Neuronal stem cell (in vitro differentiated cells): ENCODE data around the gene NXN.
"Not testable (repeated sequence)": the region's sequence is repeated elsewhere in the genome, so short reads cannot be mapped to it uniquely, and the experiment has no call there.

ENCODE experiments used
- DNase-seq: peaks from one replicate; pipeline ENCODE4 v3.0.0-alpha.2; 2013; ENCODE audit warnings: low spot score
- H2AFZ ChIP-seq: one replicate; pipeline ENCODE4 v1.6.1; 2013; ENCODE audit warnings: mild to moderate bottlenecking, low read length, inconsistent platforms
- H2AK5ac ChIP-seq: 2 replicates; pipeline ENCODE4 v1.6.1; 2013; ENCODE audit warnings: low read depth, mild to moderate bottlenecking, inconsistent platforms, low read length, moderate library complexity, mixed read lengths
- H2BK120ac ChIP-seq: 2 replicates; pipeline ENCODE4 v1.6.1; 2013; ENCODE audit warnings: low read depth, mild to moderate bottlenecking, inconsistent platforms, low read length, moderate library complexity, mixed read lengths
- H2BK12ac ChIP-seq: one replicate; pipeline ENCODE4 v1.6.1; 2013; ENCODE audit warnings: low read length, inconsistent platforms
- H2BK15ac ChIP-seq: 2 replicates; pipeline ENCODE4 v1.6.1; 2013; ENCODE audit warnings: mild to moderate bottlenecking, low read length, inconsistent platforms, mixed read lengths
- H2BK5ac ChIP-seq: one replicate; pipeline ENCODE4 v1.6.1; 2013; ENCODE audit warnings: inconsistent platforms, mild to moderate bottlenecking, low read length, moderate library complexity
- H3K14ac ChIP-seq: one replicate; pipeline ENCODE4 v1.6.1; 2013; ENCODE audit warnings: low read length, inconsistent platforms
- H3K18ac ChIP-seq: 2 replicates; pipeline ENCODE4 v1.6.1; 2013; ENCODE audit warnings: low read length, inconsistent platforms
- H3K23ac ChIP-seq: 2 replicates; pipeline ENCODE4 v1.6.1; 2013; ENCODE audit warnings: low read depth, mild to moderate bottlenecking, mixed read lengths, low read length, inconsistent platforms; ENCODE audit not compliant: poor library complexity
- H3K27ac ChIP-seq: replicated peaks from 3 replicates; pipeline ENCODE4 v1.5.1; 2013; ENCODE audit warnings: low read length, inconsistent platforms
- H3K27me3 ChIP-seq, 3 experiments: 2 replicates each; pipeline ENCODE4 v1.6.1; 2013; ENCODE audit warnings: low read length in 3 of 3, mild to moderate bottlenecking in 2 of 3, inconsistent platforms in 1 of 3, low read depth in 1 of 3, mixed read lengths in 1 of 3, moderate library complexity in 1 of 3; ENCODE audit not compliant: control insufficient read depth in 3 of 3, insufficient read depth in 3 of 3
- H3K36me3 ChIP-seq, 2 donors: replicated peaks in 1 of 2; 2 replicates each; pipeline ENCODE4 v1.6.1; 2013; ENCODE audit warnings: low read length in 2 of 2; ENCODE audit not compliant: control insufficient read depth in 2 of 2, insufficient read depth in 2 of 2
- H3K4ac ChIP-seq: 2 replicates; pipeline ENCODE4 v1.6.1; 2013; ENCODE audit warnings: inconsistent platforms, mild to moderate bottlenecking, low read length, moderate library complexity
- H3K4me1 ChIP-seq, 2 donors: 1 replicate in 1 of 2; 2 replicates in 1 of 2; pipeline ENCODE4 v1.6.1; 2013; ENCODE audit warnings: low read length in 2 of 2, low read depth in 1 of 2; ENCODE audit not compliant: control insufficient read depth in 2 of 2, insufficient read depth in 1 of 2
- H3K4me2 ChIP-seq: one replicate; pipeline ENCODE4 v1.6.1; 2013; ENCODE audit warnings: mild to moderate bottlenecking, low read length, inconsistent platforms; ENCODE audit not compliant: insufficient read depth, poor library complexity, severe bottlenecking
- H3K4me3 ChIP-seq, 2 donors: 2 replicates each; pipeline ENCODE4 v1.5.1; 2013; ENCODE audit warnings: low read length in 2 of 2, mild to moderate bottlenecking in 2 of 2, inconsistent platforms in 1 of 2, moderate library complexity in 1 of 2
- H3K79me1 ChIP-seq: one replicate; pipeline ENCODE4 v1.6.1; 2013; ENCODE audit warnings: low read depth, mild to moderate bottlenecking, inconsistent platforms, low read length, moderate library complexity
- H3K9ac ChIP-seq: one replicate; pipeline ENCODE4 v1.6.1; 2013; ENCODE audit warnings: mild to moderate bottlenecking, low read depth, low read length, inconsistent platforms; ENCODE audit not compliant: poor library complexity
- H3K9me3 ChIP-seq, 2 donors: replicated peaks in 1 of 2; 2 replicates each; pipeline versions ENCODE3 to v1.6.1; 2013; ENCODE audit warnings: low read length in 2 of 2, mild to moderate bottlenecking in 2 of 2, inconsistent platforms in 1 of 2, low read depth in 1 of 2, mixed read lengths in 1 of 2, moderate library complexity in 1 of 2; ENCODE audit not compliant: control insufficient read depth in 2 of 2, insufficient read depth in 1 of 2
- H4K8ac ChIP-seq: one replicate; pipeline ENCODE4 v1.6.1; 2013; ENCODE audit warnings: low read depth, mild to moderate bottlenecking, inconsistent platforms, low read length, moderate library complexity
- H4K91ac ChIP-seq: one replicate; pipeline ENCODE4 v1.6.1; 2013; ENCODE audit warnings: low read length, low read depth, mild to moderate bottlenecking, inconsistent platforms; ENCODE audit not compliant: poor library complexity
- WGBS, 2 donors: extraction: QIAGEN DNeasy Blood & Tissue Kit; methylation state at CpG; one replicate each; pipeline ENCODE4 v1.1.7; 2013; ENCODE audit warnings: missing lambda C conversion rate in 2 of 2, mixed read lengths in 1 of 2; ENCODE audit not compliant: insufficient read length in 2 of 2, insufficient replicate concordance in 1 of 2; ENCODE audit errors: extremely low coverage in 2 of 2; 5-methylcytosine and 5-hydroxymethylcytosine counted together

Gene NXN

GRCh38 chr17:834136-834535 is 145.4 kb downstream of the NXN start:
- Histone ChIP-seq H2BK12ac (no peak overlapping the region), H3K23ac (no peak overlapping the region), H3K4ac (no peak overlapping the region), H3K4me2 (no peak overlapping the region), H3K27ac (no peak overlapping the region), H2AFZ (no peak overlapping the region), H4K91ac (no peak overlapping the region), H2BK120ac (no peak overlapping the region), H2BK5ac (no peak overlapping the region), H2AK5ac (no peak overlapping the region), H4K8ac (no peak overlapping the region), H3K27me3 (no peaks in the 10 kb centered on the region), H3K4me1 (no peaks in the 10 kb centered on the region), H3K14ac (no peak overlapping the region), H3K9me3 (peaks cover 10 to 31% of the 10 kb centered on the region in 2 donors), H3K4me3 (no peak overlapping the region), H3K18ac (no peak overlapping the region), H2BK15ac (no peak overlapping the region), H3K79me1 (peaks cover 11% of the 10 kb centered on the region), H3K9ac (no peak overlapping the region), H3K36me3 (peaks cover 0 to 34% of the 10 kb centered on the region in 2 donors)
- WGBS, 2 donors, result no CpG with 5 or more reads among the region's 6 CpGs
- no peak for DNase-seq

GRCh38 chr17:830950-831349 is 148.6 kb downstream of the NXN start:
- Histone ChIP-seq H2BK5ac (no peak overlapping the region), H3K18ac (no peak overlapping the region), H3K36me3 (peaks cover under 1 to 16% of the 10 kb centered on the region in 2 donors), H3K4me3 (no peak overlapping the region), H3K4me1 (no peaks in the 10 kb centered on the region), H3K27me3 (no peaks in the 10 kb centered on the region), H2BK120ac (no peak overlapping the region), H3K79me1 (peaks cover 11% of the 10 kb centered on the region), H3K14ac (no peak overlapping the region), H2AFZ (no peak overlapping the region), H3K23ac (no peak overlapping the region), H3K9me3 (peaks cover 10 to 27% of the 10 kb centered on the region in 2 donors), H2BK15ac (no peak overlapping the region), H4K91ac (no peak overlapping the region), H3K27ac (no peak overlapping the region), H2BK12ac (no peak overlapping the region), H2AK5ac (no peak overlapping the region), H3K4ac (no peak overlapping the region), H4K8ac (no peak overlapping the region), H3K9ac (no peak overlapping the region), H3K4me2 (no peak overlapping the region)
- no CpG with 5 or more reads among the region's 7 CpGs for WGBS, 2 donors
- DNase-seq, result no peak

- Histone ChIP-seq H3K4me2 (no peak overlapping the region), H2BK5ac (no peak overlapping the region), H3K18ac (no peak overlapping the region), H3K27me3 (no peaks in the 10 kb centered on the region), H3K27ac (no peak overlapping the region), H3K4me3 (no peak overlapping the region), H4K8ac (no peak overlapping the region), H2BK12ac (no peak overlapping the region), H3K4me1 (no peaks in the 10 kb centered on the region), H3K9ac (no peak overlapping the region), H3K79me1 (peaks cover 11% of the 10 kb centered on the region), H3K14ac (no peak overlapping the region), H3K23ac (no peak overlapping the region), H3K9me3 (peaks cover 10 to 27% of the 10 kb centered on the region in 2 donors), H4K91ac (no peak overlapping the region), H2BK15ac (no peak overlapping the region), H3K36me3 (peaks cover 4 to 21% of the 10 kb centered on the region in 2 donors), H2BK120ac (no peak overlapping the region), H3K4ac (no peak overlapping the region), H2AK5ac (no peak overlapping the region), H2AFZ (no peak overlapping the region)
- DNase-seq, result no peak
- no CpG with 5 or more reads among the region's 19 CpGs for WGBS, 2 donors
Observed at GRCh38 chr17:830381-830780, 149.2 kb downstream of the NXN start.

GRCh38 chr17:829614-830013 is 150.0 kb downstream of the NXN start:
- H4K8ac ChIP-seq, H2AK5ac ChIP-seq, H3K4me1 ChIP-seq, H2BK15ac ChIP-seq, H3K9ac ChIP-seq, H3K4me2 ChIP-seq, H3K27ac ChIP-seq, H3K23ac ChIP-seq, H3K4ac ChIP-seq, H3K14ac ChIP-seq, H3K27me3 ChIP-seq, DNase-seq, H2BK120ac ChIP-seq, H2BK12ac ChIP-seq, H3K18ac ChIP-seq, H3K4me3 ChIP-seq, H3K79me1 ChIP-seq, H4K91ac ChIP-seq, H2AFZ ChIP-seq, H2BK5ac ChIP-seq: not testable (repeated sequence)
- Histone ChIP-seq H3K9me3 (peaks cover 10 to 27% of the 10 kb centered on the region in 2 donors), H3K36me3 (peaks cover 7 to 29% of the 10 kb centered on the region in 2 donors)
- no CpG with 5 or more reads among the region's 3 CpGs for whole genome bisulfite sequencing, 2 donors
